ACHN (cell line): ENCODE measurements around the gene KIRREL1.

Experiments used
- DNase-seq: peaks from one replicate; pipeline ENCODE4 v3.0.0-alpha.2; 2015
- in situ Hi-C: cut with HindIII; loops from 2 replicates; pipeline ENCODE4 v1.10.0; 2017; ENCODE audit warnings: low sequenced_read_pairs, low pct_ligation_motif_present, low pct_unique_long_range_greater_than_20kb

Gene KIRREL1

DNA sequence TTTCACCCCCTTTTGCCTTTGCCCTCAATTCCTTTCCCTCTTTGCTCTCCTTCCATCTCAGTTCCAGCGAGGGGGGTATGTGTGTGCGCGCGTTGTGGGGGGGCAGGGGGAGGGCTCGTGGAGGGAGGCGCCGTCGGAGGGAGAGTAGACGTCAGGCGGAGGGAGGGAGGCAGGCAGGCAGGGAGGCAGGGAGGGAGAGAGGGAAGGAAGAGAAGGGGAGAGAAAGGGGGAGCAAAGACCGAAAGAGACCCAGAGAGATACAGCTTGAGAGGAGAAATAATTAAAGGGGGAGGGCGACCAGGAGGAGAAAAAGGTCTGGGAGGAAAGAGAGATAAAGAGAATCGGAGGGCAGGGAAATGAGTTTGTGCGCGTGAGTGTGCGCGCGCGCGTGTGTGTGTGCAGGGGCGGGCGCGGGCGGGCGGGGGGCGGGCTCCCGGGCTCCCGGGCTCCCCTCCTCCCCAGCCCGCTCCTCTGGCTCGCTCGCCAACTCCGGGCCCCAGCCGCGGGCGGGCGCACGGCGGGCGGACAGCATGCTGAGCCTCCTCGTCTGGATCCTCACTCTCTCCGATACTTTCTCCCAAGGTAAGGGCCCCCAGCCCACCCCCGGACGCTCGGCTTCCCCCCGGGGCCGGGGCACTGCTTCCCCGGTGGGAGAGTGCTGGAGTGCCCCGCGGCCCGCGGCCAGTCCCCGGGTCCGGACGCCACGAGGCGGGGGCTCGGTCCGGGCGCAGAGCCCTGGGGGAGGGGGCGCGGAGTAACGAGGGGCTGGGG lies at the start of gene KIRREL1:
KIRREL1 (plus strand) TSS at position 499 of the 771 bp plus-strand sequence; CDS start at position 531, 32 bp downstream.
- in situ Hi-C loops, result no loop called here
- peak; percentile 75 for DNase-seq

DNA sequence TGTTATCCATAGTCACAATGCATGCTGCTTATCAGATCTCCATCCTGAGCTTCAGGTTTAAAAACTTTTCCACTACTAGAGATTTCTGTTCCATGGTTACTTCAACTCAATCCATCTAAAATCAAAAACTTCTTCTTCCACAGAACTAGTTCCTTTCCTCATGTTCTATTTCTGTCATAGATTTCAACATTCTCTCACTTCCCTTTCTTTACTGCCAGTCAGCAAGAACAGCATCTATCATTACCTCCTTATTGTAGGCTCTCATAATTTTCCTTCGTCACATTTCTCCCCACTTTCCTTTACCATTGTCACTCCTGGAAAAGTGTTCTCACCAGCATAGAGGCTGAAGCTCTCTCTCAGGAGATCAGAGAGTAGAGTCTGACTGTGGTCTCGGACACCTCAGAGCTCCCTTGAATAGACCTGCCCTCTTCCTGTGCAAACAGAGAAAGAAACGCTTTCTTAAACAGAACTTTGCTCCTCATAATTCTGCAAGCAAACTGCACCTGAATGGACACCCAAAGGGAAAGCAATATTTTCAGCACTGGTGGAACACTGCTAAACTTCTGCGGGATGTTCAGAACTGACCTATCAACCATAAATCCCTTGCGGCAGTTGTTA lies 48.7 kb upstream of the KIRREL1 start:
- in situ Hi-C loops, result no loop called here
- DNase-seq, result no peak

DNA sequence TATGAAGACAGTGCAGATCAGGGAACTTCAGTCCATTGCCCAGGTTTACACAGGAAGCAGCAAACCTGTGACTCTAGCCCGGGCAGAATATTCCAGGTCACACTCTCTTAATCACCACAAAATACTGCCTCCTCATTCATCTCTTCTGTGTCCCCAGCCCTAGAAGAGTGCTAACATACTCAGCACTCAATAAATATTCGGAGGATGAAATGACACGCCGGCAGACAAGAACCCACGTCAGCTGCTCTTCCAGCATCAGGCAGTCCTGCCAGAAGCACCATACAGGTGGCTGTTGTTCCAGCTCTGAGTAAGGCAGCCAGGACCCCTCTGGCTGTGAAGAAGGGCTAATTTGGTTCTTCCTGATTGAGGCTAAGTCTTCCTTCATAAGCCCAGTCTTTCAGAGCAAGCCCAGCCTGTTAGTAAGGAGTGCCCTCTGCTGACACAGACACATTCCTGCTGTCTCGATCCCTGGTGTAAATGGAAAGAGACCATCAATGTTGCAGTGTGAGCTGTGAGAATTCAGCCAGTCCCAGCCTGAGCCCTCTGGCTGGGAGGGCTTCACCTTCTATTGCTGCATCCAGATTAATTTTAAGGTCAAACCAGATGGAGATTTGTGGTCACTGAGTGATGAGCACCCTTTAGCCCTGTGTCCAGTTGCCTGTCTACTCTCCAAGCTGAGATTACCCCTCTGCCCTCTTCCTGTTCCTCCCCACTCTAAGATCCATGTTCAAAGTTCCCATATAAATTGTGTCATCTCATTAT lies 45.0 kb upstream of the KIRREL1 start:
- DNase-seq, result peak; percentile 63
- in situ Hi-C loops, result no loop called here

DNA sequence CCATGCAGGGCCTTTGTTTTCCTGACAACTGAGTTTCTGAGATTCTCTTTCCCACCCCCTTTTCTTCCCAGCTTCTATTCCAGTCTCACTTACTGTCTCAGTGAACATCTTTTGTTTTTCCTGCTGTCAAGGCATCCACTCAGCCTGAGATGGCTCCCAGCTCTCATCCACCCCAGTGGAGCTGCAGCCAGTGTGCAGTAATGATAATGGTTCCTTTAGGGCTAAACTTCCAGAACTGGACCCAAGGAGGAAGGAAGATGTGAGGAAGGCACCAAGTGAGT lies 44.4 kb upstream of the KIRREL1 start:
- DNase-seq, result no peak
- in situ Hi-C loops, result no loop called here

DNA sequence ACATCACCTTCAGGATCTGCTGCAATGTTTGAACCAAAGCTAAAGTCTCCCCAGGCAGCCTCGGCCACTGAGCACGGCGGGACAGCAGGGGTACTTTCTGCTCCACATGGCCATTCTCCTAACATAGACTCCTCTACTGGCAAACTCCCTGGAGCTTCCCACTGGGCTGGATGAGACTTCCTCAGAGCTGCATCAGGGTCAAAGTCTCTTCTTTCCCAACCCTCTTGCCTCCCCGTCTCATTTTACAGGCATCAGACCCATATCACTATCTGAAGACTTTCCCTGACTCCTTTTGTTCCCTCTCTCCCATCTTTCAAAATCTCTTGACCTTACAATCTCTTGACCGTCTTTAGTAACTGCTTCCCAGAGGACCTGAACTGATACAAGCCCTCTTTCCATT lies 42.2 kb upstream of the KIRREL1 start:
- in situ Hi-C loops, result loop anchor here (25.0 kb wide), 1 partner anchor 186 kb away; a partner anchor contains a TSS
- DNase-seq, result no peak

DNA sequence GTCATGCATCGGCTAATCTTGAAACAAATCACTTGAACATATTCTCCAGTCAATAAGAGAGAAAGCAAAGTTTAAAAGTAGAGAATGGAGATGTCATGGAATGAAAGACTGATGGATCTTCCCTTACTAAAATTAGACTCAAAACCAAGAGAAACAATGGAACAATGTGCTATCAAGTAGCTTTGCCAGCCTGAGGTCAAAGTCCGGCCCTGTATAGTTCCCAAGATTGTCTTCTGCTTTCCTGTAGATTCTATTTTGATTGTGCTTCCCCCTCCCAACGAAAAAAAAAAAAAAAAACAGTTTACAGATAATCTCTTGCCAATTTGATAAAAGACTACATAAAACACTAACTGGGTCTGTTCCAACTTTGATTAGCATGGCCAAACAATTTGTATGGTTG lies 40.8 kb upstream of the KIRREL1 start:
- in situ Hi-C loops, result loop anchor here (25.0 kb wide), 1 partner anchor 185 kb away; a partner anchor contains a TSS
- DNase-seq, result no peak

DNA sequence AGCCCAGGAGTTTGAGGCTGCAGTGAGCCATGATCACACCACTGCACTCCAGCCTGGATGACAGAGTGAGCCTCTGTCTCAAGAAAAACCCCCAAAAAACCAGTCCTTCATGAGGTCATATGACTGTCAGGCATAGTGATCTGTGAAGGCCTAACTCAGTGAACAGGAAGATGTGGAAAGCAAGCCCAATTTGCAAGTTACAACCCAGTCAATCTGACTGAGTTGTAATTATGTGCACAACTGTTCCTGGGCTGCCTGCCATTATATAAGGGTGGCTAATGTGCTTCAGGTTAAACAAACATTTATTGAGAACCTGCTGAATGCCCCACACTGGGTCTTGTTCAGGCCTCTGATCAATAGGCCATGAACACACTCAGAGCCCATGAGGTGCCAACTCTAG lies 38.2 kb upstream of the KIRREL1 start:
- DNase-seq, result no peak
- in situ Hi-C loops, result loop anchor here (25.0 kb wide), 1 partner anchor 182 kb away; a partner anchor contains a TSS

DNA sequence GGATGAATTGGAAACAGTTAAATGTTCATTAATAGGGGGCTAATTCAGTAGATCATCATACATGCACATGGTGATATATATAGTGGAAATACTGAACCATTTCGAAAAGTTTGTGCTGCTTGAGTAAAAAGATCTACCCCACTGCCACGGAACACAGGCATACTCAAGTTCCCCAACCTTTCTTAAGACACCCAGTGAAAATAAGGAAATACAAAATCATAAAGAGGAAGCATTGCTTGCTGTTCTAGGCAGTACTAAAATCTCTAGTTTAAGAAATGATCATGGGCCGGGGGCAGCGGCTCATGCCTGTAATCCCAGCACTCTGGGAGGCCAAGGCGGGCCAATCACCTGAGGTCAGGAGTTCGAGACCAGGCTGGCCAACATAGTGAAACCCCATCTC lies 37.6 kb upstream of the KIRREL1 start:
- in situ Hi-C loops, result loop anchor here (25.0 kb wide), 1 partner anchor 181 kb away; a partner anchor contains a TSS
- DNase-seq, result no peak

DNA sequence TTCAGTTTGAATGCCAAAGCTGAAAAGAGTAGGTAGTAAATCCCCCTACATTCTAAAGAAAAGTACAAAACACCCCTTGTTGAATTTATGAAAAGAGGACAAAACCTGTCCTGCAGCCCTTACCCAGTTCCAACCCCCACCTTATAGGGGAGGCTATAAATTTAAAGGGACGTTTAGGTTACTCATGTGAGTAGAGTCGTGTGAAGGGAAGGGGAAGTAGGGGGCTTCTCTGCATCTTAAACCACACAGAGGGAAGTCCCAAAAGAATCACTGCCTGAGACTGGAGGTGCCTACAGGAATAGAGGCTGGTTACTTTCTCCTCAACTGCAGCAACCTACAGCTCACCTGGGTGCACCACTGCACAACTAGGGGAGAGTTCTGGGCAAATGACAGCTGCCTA lies 36.7 kb upstream of the KIRREL1 start:
- no peak for DNase-seq
- in situ Hi-C loops, result loop anchor here (25.0 kb wide), 1 partner anchor 181 kb away; a partner anchor contains a TSS

DNA sequence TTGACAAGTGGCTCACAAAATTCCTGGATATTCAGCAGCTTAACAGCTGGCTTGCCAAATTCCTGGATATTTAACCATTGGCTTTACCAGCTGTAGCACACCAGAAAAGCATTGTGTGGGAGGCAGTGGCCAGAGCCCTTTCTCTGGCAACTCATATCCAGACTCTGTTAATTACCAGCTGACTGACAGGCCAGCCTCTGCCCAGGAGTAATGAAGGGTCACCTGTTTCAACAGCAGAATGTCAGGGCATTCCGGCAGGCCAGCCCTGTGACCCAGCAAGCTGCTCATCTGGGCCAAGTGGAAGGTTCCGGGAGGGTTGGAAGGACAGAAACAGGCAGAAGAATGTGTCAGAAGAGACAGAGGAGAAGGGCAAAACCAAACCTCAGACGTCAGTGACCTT lies 35.2 kb upstream of the KIRREL1 start:
- no peak for DNase-seq
- in situ Hi-C loops, result loop anchor here (25.0 kb wide), 1 partner anchor 179 kb away; a partner anchor contains a TSS

DNA sequence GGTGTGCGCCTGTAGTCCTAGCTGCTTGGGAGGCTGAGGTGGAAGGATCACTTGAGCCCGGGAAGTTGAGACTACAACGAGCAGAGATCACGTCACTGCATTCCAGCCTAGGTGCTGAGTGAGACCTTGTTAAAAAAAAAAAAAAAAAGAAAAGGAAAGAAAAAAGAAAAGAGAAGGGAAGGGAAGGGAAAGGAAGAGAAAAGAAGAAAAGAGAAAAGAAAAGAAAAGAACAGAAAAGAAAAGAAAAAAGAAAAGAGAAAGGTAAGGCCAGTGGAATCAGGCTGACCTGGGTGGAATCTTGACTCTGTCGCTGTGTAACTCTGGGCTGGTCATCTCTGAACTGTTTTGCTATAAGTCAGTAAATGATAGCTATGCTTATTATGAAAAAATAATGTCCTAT lies 33.7 kb upstream of the KIRREL1 start:
- in situ Hi-C loops, result loop anchor here (25.0 kb wide), 1 partner anchor 178 kb away; a partner anchor contains a TSS

DNA sequence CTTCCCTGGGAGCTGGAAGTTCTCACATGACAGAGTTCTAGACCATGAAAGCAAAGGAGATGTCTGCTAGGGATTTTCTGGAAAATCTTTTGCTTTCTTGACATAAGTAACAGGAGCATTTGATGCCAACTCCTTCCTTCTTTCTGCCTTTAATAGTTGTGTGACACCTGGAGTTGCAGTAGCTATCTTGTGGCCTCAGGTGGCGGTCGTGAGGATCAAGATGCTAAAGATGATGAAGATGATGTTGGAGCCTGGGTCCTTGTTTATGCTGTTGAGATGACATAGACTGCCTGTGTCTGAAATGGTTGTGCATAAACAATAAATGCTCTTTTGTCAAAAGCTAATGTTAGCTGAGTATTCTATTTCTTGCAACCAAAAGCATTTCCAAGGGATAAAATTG lies 32.7 kb upstream of the KIRREL1 start:
- in situ Hi-C loops, result loop anchor here (25.0 kb wide), 1 partner anchor 177 kb away; a partner anchor contains a TSS
- no peak for DNase-seq

More for the DNA sequence above, 33.7 kb upstream of the KIRREL1 start:
- DNase-seq, result no peak

DNA sequence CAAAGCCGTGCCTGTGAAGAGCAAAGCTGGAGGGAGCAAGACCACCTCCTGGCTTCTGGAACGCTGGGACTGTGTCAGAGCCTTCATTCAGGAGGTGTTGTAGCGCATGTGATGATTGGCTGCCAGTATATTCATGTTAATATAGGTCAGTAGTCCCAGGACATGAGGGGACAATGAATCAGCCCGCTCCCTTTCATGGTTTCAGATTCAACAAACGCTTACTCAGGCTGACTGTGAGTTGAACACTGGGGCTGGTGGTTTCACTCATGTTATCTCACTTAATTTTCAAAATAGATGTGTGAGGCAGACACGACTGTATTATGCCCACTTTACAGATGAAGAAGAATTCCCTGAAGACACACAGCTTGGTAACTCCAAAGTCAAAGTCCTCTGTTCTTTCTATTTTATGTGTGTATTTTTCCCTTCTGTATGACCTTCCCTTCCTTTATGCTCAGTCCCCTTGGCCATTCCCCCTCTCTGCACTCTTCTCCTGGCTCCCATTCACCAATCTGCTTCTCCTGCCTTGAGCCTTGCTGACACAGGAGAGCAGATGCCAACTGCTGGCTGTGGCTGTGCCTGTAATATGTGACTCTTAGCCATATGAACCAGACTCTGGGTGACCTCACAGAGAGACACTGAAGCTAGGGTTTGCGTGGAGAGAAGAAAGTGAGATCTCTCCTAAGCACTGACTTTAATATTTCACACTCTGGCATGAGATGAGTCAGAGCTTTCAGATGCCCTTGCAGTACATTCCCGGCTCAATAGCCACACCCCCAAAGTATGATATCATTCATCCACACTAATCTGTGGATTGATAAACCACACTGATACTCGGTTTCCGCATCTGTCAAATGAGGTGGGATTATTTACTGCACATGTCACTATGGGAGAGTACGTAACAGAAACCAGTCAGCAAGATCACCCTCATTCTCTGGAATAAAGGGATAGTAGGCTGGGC lies 31.4 kb upstream of the KIRREL1 start:
- peak; percentile 83 for DNase-seq
- in situ Hi-C loops, result loop anchor here (25.0 kb wide), 1 partner anchor 175 kb away; a partner anchor contains a TSS

DNA sequence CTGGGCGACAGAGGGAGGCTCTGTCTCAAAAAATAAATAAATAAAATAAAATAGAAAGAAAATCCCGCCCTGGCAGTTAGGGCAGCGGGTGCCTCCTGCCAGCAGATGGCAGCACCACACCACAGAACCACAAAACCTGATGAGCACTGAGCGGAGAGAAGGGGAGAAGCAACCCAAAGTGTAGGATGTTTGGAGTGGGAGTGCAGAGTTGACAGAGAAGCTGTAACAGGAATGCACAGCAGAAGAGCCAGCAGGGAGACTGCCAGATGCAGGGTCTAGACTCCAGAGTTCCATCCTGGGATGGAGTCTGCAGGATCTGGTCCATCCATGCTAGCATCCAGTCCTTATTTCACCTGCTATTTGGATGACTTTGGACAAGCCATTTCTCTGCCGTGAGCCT lies 29.7 kb upstream of the KIRREL1 start:
- DNase-seq, result peak; percentile 86
- in situ Hi-C loops, result loop anchor here (25.0 kb wide), 1 partner anchor 174 kb away; a partner anchor contains a TSS

DNA sequence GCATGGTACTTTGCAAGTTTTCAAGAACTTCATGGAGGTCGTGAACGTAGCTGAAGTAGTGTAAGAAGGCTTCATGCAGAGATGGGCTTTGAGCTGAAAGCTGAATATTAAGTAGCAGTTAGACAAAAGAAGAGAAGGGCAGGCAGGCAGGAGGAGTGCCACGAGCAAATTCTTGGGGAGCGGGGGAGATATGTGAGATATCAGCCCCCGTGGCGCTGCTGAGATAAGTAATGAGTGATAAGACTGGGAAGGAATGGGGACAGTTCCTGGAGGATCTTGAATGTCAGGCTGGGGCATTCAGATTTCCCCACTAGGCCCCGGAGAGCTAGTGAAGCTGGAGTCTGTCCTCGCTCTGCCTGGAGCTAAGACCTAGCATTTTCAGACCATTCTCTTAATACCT lies 27.9 kb upstream of the KIRREL1 start:
- DNase-seq, result no peak
- in situ Hi-C loops, result loop anchor here (25.0 kb wide), 1 partner anchor 172 kb away; a partner anchor contains a TSS

DNA sequence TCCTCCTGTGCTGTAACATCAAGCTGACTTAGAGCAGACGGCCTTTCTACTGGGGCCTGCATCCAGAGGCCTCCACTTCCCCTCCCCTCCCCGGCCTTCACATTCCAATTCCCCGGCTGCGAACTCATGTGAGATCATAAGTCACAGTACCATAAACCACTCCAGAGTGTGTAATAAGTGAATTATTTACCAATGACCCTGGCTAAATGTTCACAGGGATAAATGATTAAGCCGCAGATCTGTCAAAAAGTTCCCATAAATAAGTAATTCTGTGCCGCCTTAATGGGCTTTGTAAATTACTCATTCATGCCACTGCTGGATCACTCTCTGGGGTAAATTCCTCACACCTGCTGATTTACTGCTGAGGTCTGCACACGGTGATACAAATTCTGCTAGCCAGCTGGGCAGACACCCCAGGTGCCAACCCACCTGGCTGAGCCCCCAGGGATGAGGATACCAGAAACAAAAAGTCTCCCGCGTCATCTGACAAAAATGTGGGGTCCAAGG lies 27.4 kb upstream of the KIRREL1 start:
- peak; percentile 99 for DNase-seq
- in situ Hi-C loops, result loop anchor here (25.0 kb wide), 1 partner anchor 171 kb away; a partner anchor contains a TSS

DNA sequence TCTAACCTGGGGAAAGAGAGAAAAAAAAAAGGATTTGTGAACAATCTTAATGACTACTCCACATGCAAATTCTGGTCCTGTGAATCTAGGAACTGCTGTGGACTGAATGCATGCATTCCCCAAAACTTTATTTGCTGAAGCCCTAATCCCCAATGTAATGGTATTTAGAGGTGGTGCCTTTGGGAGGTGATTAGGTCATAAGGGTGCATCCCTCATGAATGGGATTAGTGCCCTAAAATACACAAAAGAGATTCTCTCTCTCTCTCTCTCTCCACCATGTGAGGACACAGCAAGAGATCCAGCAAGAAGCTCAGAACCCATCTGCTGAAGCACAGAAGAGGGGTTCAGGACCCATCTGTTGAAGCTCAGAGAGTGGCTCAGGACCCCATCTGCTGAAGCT lies 26.2 kb upstream of the KIRREL1 start:
- in situ Hi-C loops, result loop anchor here (25.0 kb wide), 1 partner anchor 170 kb away; a partner anchor contains a TSS
- DNase-seq, result no peak

DNA sequence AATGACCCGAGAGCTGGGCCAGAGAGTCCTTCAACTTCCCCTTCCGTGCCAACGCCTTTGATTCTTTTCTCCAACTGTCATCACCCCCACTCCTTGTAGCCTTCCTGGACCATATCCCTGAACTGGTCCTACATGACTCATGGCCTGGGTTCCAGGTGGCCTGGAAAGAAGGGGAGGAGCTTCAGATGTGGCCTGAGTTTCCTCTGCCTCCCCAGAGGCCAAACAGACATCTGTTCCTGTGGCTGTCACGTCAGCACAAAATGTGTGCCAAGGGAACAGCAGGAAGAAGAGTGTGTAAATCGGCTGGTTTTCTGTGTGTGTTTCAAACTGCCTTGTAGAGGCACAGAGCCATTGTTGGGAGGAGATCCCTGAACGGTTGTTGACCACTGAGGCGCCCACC lies 24.9 kb upstream of the KIRREL1 start:
- DNase-seq, result peak; percentile 45
- in situ Hi-C loops, result loop anchor here (25.0 kb wide), 1 partner anchor 169 kb away; a partner anchor contains a TSS
